ENCODE results near the gene CCDC102A.
"Not testable (repeated sequence)": the region's sequence is repeated elsewhere in the genome, so short reads cannot be mapped to it uniquely, and the experiment has no call there.

CCDC102A gene

GRCh38 chr16:57536306-57537193 is at the start of gene CCDC102A:
Gene CCDC102A (minus strand): TSS chr16:57536571. CDS start chr16:57529177, 7,394 bp downstream.
- DNase-seq, result no peak

DNA sequence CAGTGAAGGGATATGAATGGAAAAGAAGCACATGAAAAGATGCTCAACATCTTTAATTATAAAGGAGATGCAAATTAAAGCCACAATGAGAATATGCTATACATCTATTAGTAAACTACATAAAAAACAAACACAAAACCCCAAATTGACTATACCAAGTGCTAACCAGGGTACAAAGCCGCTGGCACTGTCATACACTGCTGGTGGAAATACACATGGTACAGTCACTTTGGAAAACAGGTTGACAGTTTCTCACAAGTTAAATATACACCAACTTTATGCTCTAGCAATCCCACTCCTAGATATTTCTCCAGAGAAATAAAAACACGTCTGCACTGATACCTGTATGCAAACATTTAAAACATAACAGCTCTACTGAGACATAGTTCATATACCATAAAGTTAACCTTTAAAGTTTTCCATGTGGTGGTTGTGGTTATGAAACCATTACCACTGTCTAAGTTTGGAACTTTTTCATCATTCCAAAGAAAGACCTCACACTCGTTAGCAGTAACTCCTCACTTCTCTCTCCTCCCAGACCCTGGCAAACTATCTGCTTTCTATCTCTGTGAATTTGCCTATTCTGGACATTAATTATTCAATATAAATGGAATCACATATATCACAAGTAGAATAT is 48.8 kb upstream of the CCDC102A start:
- no peak for DNase-seq

- no peak for DNase-seq
These were observed 42.9 kb upstream of the CCDC102A start for GRCh38 chr16:57579361-57579665.

DNA sequence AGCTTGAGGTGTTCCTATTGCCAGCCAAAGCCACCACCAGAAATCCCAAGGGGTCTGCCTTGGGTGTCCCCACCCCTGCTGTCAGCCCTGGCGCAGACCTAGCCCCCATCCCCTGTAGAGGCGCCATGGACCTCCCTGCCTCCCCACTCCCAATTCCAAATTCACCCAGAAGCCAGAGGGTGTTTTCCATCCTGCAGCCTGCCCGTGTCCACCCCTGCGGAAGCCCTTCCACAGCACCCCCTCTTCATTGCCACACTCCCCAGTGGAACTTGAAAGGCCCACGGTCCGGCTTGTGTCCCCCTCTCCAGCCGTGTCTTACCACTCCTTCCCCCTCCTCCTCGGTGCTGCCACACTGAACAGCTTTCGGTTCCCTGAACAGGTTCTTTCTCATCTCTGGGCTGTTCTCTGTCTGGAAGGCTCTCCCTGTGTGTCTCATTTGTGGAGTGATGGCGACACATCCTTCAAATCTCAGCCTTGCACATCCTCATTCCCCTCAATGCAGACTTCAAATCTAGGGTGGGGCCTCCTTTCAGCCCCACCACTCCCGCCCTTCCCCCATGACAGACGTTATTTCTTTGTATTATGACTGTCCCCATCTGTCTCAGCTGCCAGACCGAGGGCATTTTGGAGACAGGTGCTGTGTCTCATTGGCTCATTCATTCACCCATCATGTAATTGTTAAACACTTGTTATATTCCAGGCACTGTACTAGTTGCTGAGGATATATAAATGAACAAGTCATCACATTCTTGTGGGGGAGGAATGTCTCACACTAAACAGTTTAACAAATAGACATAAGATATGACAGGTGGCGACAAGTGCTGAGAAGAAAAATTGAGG is 42.4 kb upstream of the CCDC102A start:
- DNase-seq, result no peak

DNA sequence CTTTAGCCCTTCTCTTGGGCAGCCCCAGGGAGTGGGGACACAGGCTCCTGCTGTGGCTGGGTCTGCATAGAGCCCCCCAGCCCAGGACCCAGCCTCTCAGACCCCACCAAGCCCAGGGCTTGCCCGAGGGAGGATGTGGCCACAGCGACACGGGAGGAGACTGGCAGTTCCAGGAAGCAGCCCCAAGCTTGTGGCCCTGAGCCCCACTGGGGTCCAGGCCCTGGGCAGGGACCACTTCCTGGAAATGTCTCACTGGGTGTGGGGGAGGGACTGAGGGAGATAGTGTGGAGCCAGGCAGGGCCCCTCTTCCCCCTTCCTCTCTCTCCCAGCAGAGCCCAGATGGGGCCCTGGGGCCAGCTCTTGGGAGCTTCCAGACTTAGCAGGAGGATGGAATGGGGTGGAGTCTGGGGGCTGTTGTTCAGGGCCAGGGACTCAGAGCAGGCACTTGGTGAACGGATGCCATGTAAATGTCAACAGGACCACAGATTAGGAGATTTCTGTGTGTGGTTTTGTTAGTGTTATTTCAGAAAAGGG is 41.4 kb upstream of the CCDC102A start:
- no peak for DNase-seq

- no peak for DNase-seq
These were observed 40.8 kb upstream of the CCDC102A start for GRCh38 chr16:57577214-57577613.

GRCh38 chr16:57576429-57576870 is 40.1 kb upstream of the CCDC102A start:
- no peak for DNase-seq

DNA sequence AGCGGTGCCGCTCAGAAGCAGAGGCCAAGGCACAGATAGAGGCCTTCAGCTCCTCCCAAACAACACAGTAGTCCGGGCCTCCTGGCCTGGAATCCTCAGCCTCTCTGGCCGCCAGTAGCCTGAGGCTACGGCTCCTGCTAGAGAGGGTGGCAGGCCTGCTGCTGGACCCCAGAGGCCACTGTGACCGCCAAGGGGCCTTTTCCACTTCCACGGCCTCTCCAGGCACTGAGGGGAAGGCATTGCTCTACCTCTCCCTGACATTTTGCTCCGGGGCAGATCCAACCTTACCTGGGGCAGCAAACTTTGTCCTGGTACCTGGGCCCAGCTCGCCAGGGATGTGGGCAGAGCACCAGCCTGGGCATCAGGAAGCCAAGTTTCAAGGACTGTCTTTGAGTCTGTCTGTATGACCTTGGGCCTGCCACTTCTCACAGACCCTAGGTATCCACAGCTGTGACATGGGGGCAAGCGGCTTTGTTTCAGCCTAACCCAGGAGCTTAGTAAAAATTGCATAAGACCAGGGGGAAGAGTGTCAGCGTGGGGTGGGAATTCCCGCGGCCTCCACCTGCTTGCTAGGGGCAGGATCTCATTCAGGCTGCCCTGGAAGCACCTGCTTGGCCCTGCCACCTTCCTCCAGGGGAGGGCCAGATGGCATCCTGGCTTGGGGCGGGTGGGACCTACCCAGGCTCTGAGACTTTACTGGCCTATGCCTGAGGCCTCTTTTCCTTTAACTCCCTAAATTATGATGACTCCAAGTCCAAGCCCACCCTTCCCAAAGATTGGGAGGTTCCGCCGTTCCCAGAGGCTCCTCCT is 39.3 kb upstream of the CCDC102A start:
- DNase-seq, result no peak

DNA sequence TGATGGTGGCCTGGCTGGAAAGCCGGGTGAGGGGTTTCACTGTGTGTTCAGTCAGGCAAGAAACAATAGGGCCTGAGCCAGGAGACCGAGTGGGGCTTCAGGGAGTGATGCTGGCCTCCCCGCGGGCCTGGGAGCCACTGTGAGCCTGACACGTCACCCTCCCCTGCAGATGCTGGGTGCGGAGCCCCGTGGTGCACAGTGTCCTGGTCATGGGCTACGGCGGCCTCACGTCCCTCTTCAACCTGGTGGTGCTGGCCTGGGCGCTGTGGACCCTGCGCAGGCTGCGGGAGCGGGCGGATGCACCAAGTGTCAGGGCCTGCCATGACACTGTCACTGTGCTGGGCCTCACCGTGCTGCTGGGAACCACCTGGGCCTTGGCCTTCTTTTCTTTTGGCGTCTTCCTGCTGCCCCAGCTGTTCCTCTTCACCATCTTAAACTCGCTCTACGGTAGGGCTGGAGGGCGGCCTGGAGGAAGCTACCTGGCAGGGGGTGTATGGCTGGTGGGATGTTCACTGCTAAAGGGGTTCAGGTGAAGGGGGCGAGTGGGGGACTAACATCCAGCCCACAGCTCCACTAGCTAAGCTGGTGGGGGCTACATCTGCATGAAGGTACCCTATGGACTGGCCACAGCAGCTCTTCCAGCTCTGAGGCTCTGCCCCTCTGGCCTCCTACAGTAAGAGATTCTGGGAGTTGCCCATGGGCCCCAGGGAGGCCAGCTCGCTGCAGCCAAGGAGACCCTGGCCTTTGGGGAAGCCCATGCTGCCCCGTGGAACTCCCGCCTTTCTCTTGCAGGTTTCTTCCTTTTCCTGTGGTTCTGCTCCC is 38.5 kb upstream of the CCDC102A start:
- DNase-seq, result no peak

DNA sequence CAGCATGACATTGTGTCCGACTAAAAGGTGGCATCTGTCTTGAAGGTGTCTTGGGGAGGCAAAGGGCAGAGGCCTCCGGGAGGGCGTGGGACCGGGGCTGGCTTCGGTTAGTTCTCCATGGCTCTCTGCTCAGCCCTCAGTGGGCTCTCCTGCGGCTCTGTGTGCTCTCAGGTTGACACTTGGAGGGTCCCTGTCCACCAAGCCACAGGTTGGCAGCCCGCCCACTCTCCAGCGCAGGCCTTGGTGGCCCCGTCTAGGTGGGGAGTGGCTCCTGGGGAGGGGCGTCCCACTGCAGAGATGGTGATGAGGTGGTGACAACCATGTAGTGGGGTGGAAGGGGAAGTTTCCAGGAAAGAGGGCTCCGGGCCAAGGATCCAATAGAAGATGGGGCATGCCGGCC is 37.7 kb upstream of the CCDC102A start:
- DNase-seq, result no peak

DNA sequence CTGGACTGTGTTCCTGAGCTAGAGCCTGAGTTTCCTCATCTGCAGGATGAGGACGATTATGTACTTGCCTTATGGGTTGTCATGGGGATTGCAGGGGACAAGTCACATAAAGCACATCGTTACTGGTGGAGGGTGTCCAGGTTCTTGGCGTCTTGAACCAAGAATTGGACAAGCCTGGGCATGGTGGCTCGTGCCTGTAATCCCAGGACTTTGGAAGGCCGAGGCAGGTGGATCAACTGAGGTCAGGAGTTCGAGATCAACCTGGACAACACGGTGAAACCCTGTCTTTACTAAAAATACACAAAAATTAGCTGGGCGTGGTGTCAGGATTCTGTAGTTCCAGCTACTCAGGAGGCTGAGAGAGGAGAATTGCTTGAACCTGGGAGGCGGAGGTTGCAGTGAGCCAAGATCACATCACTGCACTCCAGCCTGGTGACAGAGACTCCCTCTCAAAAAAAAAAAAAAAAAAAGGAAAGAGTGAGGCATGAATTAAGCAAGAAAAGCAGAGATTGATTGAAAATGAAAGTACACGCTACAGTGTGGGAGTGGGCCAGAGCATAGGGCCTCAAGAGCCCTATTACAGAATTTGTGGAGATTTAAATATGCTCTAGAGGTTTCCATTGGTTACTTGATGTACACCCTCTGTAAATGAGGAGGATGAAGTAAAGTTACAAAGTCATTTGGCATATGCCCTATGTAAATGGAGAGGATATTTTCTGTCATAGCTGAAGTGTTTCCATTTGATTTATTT is 36.8 kb upstream of the CCDC102A start:
- no peak for DNase-seq

- DNase-seq, result no peak
These were observed 34.7 kb upstream of the CCDC102A start for GRCh38 chr16:57571098-57571497.

DNA sequence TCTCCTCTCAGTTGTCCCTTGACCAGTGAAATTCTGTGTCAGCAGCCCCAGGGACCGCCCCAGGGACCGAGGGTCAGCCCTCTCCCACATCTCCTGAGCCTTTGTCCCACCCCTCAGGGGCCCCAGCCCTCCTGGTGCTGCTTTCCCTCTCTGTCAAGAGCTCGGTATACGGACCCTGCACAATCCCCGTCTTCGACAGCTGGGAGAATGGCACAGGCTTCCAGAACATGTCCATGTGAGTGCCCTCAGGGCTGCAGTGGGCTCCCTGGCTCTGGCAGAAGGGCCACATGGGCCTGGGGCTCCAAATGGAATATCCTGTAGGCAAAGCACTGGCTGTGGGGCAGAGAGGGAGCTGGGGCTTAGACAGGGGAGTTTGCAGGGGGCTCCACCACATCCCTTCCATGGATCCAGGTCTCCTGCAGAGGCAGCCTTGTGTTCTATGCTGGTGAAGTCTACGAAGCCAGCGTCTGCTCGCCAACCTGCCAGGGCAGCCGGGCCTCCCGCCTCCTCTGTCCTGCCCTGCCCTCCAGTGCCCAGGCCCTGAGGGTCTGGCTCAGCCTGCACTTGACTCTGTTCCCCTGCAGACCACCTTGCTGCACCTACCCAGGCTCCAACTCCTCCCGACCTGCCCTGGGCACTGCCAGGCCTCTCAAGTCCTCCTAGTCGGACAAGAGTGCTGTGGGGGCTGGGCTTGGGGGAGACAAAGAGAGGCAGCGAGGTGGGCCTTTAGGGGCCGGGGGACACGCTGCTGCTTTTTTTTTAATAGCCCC is 34.1 kb upstream of the CCDC102A start:
- DNase-seq, result no peak

DNA sequence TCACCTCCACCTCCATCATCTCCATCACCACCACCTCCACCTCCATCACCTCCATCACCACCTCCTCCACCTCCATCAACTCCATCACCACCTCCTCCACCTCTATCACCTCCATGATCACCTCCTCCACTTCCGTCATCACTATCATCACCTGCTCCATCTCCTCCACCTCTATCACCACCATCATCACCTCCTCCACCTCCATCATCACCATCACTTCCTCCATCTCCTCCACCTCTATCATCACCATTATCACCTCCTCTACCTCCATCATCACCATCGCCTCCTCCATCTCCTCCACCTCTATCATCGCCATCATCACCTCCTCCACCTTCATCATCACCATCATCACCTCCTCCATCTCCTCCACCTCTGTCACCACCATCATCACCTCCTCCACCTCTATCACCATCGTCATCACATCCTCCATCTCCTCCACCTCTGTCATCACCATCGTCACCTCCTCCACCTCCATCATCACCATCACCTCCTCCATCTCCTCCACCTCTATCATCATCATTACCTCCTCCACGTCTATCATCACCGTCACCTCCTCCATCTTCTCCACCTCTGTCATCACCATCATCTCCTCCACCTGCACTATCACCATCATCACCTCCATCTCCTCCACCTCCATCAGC is 33.1 kb upstream of the CCDC102A start:
- DNase-seq, result no peak

DNA sequence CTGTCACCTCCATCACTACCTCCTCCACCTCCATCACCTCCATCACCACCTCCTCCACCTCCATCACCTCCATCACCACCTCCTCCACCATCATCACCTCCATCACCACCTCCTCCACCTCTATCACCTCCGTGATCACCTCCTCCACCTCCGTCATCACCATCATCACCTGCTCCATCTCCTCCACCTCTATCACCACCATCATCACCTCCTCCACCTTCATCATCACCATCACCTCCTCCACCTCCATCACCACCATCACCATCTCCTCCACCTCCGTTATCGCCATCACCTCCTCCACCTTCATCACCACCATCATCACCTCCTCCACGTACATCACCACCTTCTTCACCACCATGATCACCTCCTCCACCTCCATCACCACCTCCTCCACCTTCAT is 32.4 kb upstream of the CCDC102A start:
- DNase-seq, result not testable (repeated sequence)

- no peak for DNase-seq
These were observed 31.9 kb upstream of the CCDC102A start for GRCh38 chr16:57568173-57568678.

- DNase-seq, result no peak
These were observed 31.3 kb upstream of the CCDC102A start for GRCh38 chr16:57567691-57568090.

GRCh38 chr16:57566436-57566835 is 30.1 kb upstream of the CCDC102A start:
- no peak for DNase-seq

DNA sequence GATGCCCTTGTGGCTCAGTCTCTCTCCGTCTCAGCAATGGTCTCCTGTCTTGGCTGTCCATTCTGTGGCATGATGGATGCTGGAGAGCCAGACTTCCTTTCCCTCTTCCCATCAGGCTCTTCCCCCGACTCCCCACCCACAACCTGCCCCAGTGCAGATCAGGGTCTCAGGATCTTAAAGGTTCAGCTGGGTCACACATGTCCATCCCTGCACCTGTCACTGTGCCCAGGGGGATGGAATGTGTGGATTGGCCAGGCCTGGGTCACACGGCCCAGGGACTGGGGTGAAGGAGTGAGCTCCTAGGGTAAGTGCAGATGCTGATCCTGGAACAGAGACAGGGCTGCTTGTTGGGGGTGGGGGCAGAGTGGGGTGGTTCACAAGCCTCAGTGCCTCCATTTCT is 29.1 kb upstream of the CCDC102A start:
- DNase-seq, result no peak

Measured in NCI-H446 treated with DMSO at 0.1 percent for 48 hours (cell line).